Sigmoid colon (tissue), 7 donors: ENCODE measurements around the gene PDE11A. TPM values are rescaled to one million over a fixed set of nuclear protein-coding genes. Genes with fewer than 3 reads are reported as not detected.

Experiments
- DNase-seq: peaks from one replicate; pipeline ENCODE4 v3.0.0-alpha.2; 2019
- H3K27ac ChIP-seq, 4 donors: fragments of 200-600 bp; sonication (generic); one replicate each; pipeline ENCODE4 v1.5.1; 2016 to 2019; ENCODE audit warnings: mild to moderate bottlenecking in 1 of 4
- H3K27me3 ChIP-seq, 3 donors: fragments of 200-600 bp; sonication (generic); one replicate each; pipeline ENCODE4 v1.5.1; 2019; ENCODE audit warnings: mild to moderate bottlenecking in 1 of 3
- H3K36me3 ChIP-seq, 4 donors: fragments of 200-600 bp; sonication (generic); one replicate each; pipeline ENCODE4 v1.5.1; 2016 to 2019
- H3K4me1 ChIP-seq, 4 donors: fragments of 200-600 bp; sonication (generic); one replicate each; pipeline ENCODE4 v1.5.1; 2017 to 2019
- H3K4me3 ChIP-seq, 4 donors: fragments of 200-600 bp; sonication (generic); one replicate each; pipeline ENCODE4 v1.5.1; 2017 to 2019; ENCODE audit warnings: mild to moderate bottlenecking in 2 of 4, moderate library complexity in 1 of 4
- H3K9me3 ChIP-seq, 4 donors: fragments of 200-600 bp in 3 of 4; sonication (generic) in 3 of 4; one replicate each; pipeline versions ENCODE4 v1.5.1 to v1.6.1; 2013 to 2019
- CTCF ChIP-seq, 4 experiments: fragments of 450-650 bp in 3 of 4; fragments of 200-600 bp in 1 of 4; IDR thresholded peaks; one replicate each; pipeline ENCODE4 v1.5.1; 2016 to 2019; ENCODE audit warnings: antibody characterized with exemption in 4 of 4, mild to moderate bottlenecking in 3 of 4, moderate library complexity in 2 of 4
- EP300 ChIP-seq, 4 donors: sonication (generic); formaldehyde crosslinking; IDR thresholded peaks; one replicate each; pipeline ENCODE4 v1.6.1; 2017; ENCODE audit warnings: antibody characterized with exemption in 4 of 4
- POLR2A ChIP-seq, 2 donors: fragments of 450-650 bp; IDR thresholded peaks; one replicate each; pipeline ENCODE4 v1.6.1; 2016; ENCODE audit warnings: antibody characterized with exemption in 2 of 2, mild to moderate bottlenecking in 2 of 2, moderate library complexity in 2 of 2
- POLR2AphosphoS5 ChIP-seq, 4 donors: sonication (generic); formaldehyde crosslinking; IDR thresholded peaks; one replicate each; pipeline ENCODE4 v1.6.1; 2017; ENCODE audit warnings: antibody characterized with exemption in 4 of 4
- WGBS, 2 donors: extraction: QIAGEN DNeasy Blood & Tissue Kit; methylation state at CpG; one replicate each; pipeline ENCODE4 v1.1.7; 2013; 5-methylcytosine and 5-hydroxymethylcytosine counted together
- intact Hi-C: fragments of 100-400 bp; cut with DNase I; formaldehyde crosslinking; loops from one replicate; pipeline ENCODE4 v1.15.1; 2023
- polyA plus RNA-seq, 3 donors: library from polyadenylated mRNA; stranded (reverse); fragments of 200-250 nt; gene quantifications; one replicate each; pipeline ENCODE4 v1.2.3, GENCODE V29; 2013
- total RNA-seq, 4 donors: library from RNA; depleted of rRNA; stranded (reverse); fragments of >200 nt; gene quantifications; one replicate each; pipeline ENCODE4 v1.1.0, GENCODE V29; 2016
- donor health status: healthy with polysubstance abuse.
- donor health status: Bipolar disorder and iron deficiency.
- donor health status: healthy.

PDE11A gene
- total and polyA plus RNA-seq, 7 donors = 0.57 to 16.8 (median 4.3) TPM; not detected in 2

GRCh38 chr2:177666408-177666807 is 406.2 kb downstream of the PDE11A start:
- DNase-seq = no peak
- H3K27ac ChIP-seq = no peak overlapping the region
- no peak overlapping the region for H3K4me3 ChIP-seq
- intact Hi-C loops = no loop called here
- no peaks in the 10 kb centered on the region for H3K4me1 ChIP-seq
- no peaks in the 10 kb centered on the region for H3K27me3 ChIP-seq
- H3K9me3 ChIP-seq = no peaks in the 10 kb centered on the region
- TF ChIP-seq CTCF (IDR thresholded peaks at IDR 0.05) (no peak), POLR2AphosphoS5 (IDR thresholded peaks at IDR 0.05) (no peak), POLR2A (IDR thresholded peaks at IDR 0.05) (no peak), EP300 (IDR thresholded peaks at IDR 0.05) (no peak)
- no peaks in the 10 kb centered on the region for H3K36me3 ChIP-seq

GRCh38 chr2:177665948-177666347 is 406.6 kb downstream of the PDE11A start:
- Histone ChIP-seq H3K27ac (no peak overlapping the region), H3K4me3 (no peak overlapping the region), H3K9me3 (no peaks in the 10 kb centered on the region), H3K4me1 (no peaks in the 10 kb centered on the region), H3K27me3 (no peaks in the 10 kb centered on the region), H3K36me3 (no peaks in the 10 kb centered on the region)
- no peak for DNase-seq
- 47 to 49% methylated on average over 2 of the region's 2 CpGs for WGBS, 2 donors
- intact Hi-C loops = no loop called here
- TF ChIP-seq EP300 (IDR thresholded peaks at IDR 0.05) (no peak), POLR2AphosphoS5 (IDR thresholded peaks at IDR 0.05) (no peak), CTCF (IDR thresholded peaks at IDR 0.05) (no peak), POLR2A (IDR thresholded peaks at IDR 0.05) (no peak)

GRCh38 chr2:177665328-177665727 is 407.2 kb downstream of the PDE11A start:
- Histone ChIP-seq H3K36me3 (no peaks in the 10 kb centered on the region), H3K4me3 (no peak overlapping the region), H3K9me3 (no peaks in the 10 kb centered on the region), H3K27me3 (no peaks in the 10 kb centered on the region), H3K4me1 (no peaks in the 10 kb centered on the region), H3K27ac (no peak overlapping the region)
- intact Hi-C loops = no loop called here
- DNase-seq = no peak
- TF ChIP-seq POLR2A (IDR thresholded peaks at IDR 0.05) (no peak), CTCF (IDR thresholded peaks at IDR 0.05) (no peak), POLR2AphosphoS5 (IDR thresholded peaks at IDR 0.05) (no peak), EP300 (IDR thresholded peaks at IDR 0.05) (no peak)
- WGBS, 2 donors = 68 to 71% methylated on average over 4 of the region's 4 CpGs

- no peak overlapping the region for H3K27ac ChIP-seq
- H3K4me1 ChIP-seq = no peaks in the 10 kb centered on the region
- DNase-seq = no peak
- H3K27me3 ChIP-seq = no peaks in the 10 kb centered on the region
- TF ChIP-seq CTCF (IDR thresholded peaks at IDR 0.05) (no peak), EP300 (IDR thresholded peaks at IDR 0.05) (no peak), POLR2A (IDR thresholded peaks at IDR 0.05) (no peak), POLR2AphosphoS5 (IDR thresholded peaks at IDR 0.05) (no peak)
- 72% methylated on average over 4 of the region's 4 CpGs for WGBS, 2 donors
- H3K36me3 ChIP-seq = no peaks in the 10 kb centered on the region
- no peaks in the 10 kb centered on the region for H3K9me3 ChIP-seq
- intact Hi-C loops = no loop called here
- no peak overlapping the region for H3K4me3 ChIP-seq
These were observed 409.7 kb downstream of the PDE11A start for GRCh38 chr2:177662895-177663294.

GRCh38 chr2:177660742-177661141 is 411.8 kb downstream of the PDE11A start:
- no peaks in the 10 kb centered on the region for H3K36me3 ChIP-seq

More at GRCh38 chr2:177660742-177661141, 411.8 kb downstream of the PDE11A start:
- no peaks in the 10 kb centered on the region for H3K4me1 ChIP-seq
- H3K27me3 ChIP-seq = no peaks in the 10 kb centered on the region
- H3K27ac ChIP-seq = no peak overlapping the region
- WGBS, 2 donors = 63 to 65% methylated on average over 3 of the region's 3 CpGs
- no peaks in the 10 kb centered on the region for H3K9me3 ChIP-seq
- intact Hi-C loops = no loop called here
- DNase-seq = no peak
- no peak for TF ChIP-seq CTCF (IDR thresholded peaks at IDR 0.05)
- no peak overlapping the region for H3K4me3 ChIP-seq
